ENCODE measurements around the gene RNF157. TPM values are rescaled to one million over a fixed set of nuclear protein-coding genes. Genes with fewer than 3 reads are reported as not detected.

Gene RNF157
- total RNA-seq, 1 donor from 2014 or later, result 54.0 TPM

- Mint-ChIP-seq H3K4me3 (no peak overlapping the region), H3K4me1 (peaks cover 39% of the 10 kb centered on the region), H3K27ac (ENCODE audit: unreplicated experiment) (no peak overlapping the region), H3K9me3 (no peaks in the 10 kb centered on the region), H3K27me3 (ENCODE audit: low read depth) (peaks cover 66% of the 10 kb centered on the region), H3K36me3 (ENCODE audit: low read depth) (no peaks in the 10 kb centered on the region)
- TF ChIP-seq, protein P1, sequence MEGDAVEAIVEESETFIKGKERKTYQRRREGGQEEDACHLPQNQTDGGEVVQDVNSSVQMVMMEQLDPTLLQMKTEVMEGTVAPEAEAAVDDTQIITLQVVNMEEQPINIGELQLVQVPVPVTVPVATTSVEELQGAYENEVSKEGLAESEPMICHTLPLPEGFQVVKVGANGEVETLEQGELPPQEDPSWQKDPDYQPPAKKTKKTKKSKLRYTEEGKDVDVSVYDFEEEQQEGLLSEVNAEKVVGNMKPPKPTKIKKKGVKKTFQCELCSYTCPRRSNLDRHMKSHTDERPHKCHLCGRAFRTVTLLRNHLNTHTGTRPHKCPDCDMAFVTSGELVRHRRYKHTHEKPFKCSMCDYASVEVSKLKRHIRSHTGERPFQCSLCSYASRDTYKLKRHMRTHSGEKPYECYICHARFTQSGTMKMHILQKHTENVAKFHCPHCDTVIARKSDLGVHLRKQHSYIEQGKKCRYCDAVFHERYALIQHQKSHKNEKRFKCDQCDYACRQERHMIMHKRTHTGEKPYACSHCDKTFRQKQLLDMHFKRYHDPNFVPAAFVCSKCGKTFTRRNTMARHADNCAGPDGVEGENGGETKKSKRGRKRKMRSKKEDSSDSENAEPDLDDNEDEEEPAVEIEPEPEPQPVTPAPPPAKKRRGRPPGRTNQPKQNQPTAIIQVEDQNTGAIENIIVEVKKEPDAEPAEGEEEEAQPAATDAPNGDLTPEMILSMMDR (conservative IDR thresholded peaks at IDR 0.05), result no peak
- no peak for DNase-seq (ENCODE audit: low read depth, low spot score)
These were observed 104.5 kb downstream of the RNF157 start for GRCh38 chr17:76135810-76136188.

DNA sequence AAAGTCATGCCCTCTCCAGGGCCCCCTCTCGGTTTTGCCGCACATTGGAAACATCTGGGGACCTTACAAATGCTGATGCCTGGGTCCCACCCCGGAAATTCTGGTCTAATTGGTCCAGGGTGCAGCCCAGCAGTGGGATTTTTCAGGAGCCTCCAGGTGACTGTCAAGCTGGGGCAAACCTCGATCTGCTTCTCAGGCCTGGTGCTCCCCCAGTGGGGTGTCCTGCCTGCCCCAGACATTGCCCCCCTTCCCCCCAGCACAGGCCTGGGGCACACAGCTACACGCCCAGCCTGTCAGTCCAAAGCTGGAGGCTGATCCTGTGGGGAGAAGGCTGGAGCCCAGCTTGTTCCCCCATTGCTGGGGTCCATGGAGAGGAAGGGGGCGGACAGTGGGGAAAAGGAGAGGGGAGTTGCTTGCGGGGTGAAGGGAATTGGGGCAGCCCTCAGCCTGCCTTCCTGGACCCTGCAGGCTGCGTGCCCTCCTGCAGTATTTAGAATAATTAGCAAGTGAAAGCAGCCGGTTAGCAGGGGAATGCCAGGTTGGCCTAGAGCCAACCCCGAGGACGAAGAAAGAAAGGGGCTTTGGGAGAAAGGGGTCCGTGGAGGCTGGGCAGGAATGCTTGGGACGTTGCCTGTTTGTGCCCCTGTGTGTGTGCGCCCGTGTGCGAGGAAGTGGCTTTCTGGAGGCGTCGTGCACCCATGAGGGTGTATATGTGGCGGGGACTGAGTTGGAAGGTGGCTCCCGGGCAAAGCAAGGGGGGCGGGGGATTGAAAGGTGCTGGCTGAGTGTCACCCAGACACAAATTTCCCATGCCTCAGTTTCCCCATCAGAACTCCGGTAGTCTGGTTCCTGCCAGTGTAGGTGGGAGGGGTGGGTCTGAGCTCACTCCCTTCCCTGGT lies 105.1 kb downstream of the RNF157 start:
- TF ChIP-seq, protein P1 (conservative IDR thresholded peaks at IDR 0.05), result no peak
- peaks cover 35% of the 10 kb centered on the region for H3K4me1 Mint-ChIP-seq
- no peak for DNase-seq (ENCODE audit: low read depth, low spot score)
- no peaks in the 10 kb centered on the region for H3K9me3 Mint-ChIP-seq
- H3K27me3 Mint-ChIP-seq (ENCODE audit: low read depth), result peaks cover 65% of the 10 kb centered on the region
- H3K36me3 Mint-ChIP-seq (ENCODE audit: low read depth), result no peaks in the 10 kb centered on the region
- peak overlapping the region; percentile 64 for H3K4me3 Mint-ChIP-seq
- no peak overlapping the region for H3K27ac Mint-ChIP-seq (ENCODE audit: unreplicated experiment)

- no peak overlapping the region for H3K27ac Mint-ChIP-seq (ENCODE audit: unreplicated experiment)
- no peak overlapping the region for H3K4me3 Mint-ChIP-seq
- H3K36me3 Mint-ChIP-seq (ENCODE audit: low read depth), result no peaks in the 10 kb centered on the region
- peaks cover 15% of the 10 kb centered on the region for H3K4me1 Mint-ChIP-seq
- TF ChIP-seq, protein P1 (conservative IDR thresholded peaks at IDR 0.05), result no peak
- H3K27me3 Mint-ChIP-seq (ENCODE audit: low read depth), result peaks cover 43% of the 10 kb centered on the region
- no peaks in the 10 kb centered on the region for H3K9me3 Mint-ChIP-seq
- no peak for DNase-seq (ENCODE audit: low read depth, low spot score)
These were observed 107.5 kb downstream of the RNF157 start for GRCh38 chr17:76132574-76133338.

DNA sequence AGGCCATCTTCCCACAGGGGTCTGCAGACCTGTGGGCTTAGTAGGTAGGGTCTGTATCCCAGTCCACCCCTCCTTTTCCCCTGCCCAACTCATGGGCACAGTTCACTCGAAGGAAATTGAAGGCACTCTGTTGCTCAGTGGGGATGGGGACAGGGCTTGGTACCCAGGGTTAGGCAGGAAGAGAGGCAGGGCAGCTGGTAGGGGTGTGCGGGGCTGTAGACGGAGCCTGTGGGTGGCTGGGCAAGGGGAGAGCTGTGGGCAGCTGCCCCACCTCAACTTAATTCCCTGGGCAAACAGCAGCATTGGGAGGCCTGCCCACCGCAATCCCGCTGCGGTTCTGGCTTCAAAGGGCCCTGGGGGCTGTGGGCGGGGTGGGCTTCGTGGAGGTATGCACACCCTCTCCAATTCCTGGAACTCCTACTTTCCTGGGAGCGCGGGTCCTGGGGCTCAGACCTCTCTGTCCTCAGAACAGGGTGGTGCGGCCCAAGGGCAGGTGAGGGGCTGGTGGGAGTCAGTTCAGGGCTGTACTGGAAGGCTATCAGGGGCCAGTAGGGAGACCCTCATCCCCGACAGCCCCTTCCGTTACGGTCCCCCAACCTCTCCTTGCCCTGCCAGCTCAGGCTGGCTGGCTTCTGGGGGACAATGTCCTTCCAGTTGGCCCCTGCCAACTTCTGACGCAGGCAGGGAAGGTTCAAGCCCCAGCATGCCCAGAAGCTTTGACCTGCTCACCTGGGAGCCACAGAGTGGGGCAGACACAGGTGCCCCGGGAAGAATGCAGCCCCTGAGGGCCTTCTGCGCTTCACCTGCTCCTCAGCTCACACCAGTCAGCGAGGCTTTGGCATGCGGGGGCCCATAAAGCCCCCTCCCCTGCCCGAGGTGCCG lies 108.4 kb downstream of the RNF157 start:
- Mint-ChIP-seq H3K4me3 (no peak overlapping the region), H3K4me1 (peaks cover 14% of the 10 kb centered on the region), H3K9me3 (no peaks in the 10 kb centered on the region), H3K27ac (ENCODE audit: unreplicated experiment) (no peak overlapping the region), H3K27me3 (ENCODE audit: low read depth) (peaks cover 42% of the 10 kb centered on the region), H3K36me3 (ENCODE audit: low read depth) (no peaks in the 10 kb centered on the region)
- TF ChIP-seq, protein P1 (conservative IDR thresholded peaks at IDR 0.05), result no peak
- no peak for DNase-seq (ENCODE audit: low read depth, low spot score)

- Mint-ChIP-seq H3K4me3 (no peak overlapping the region), H3K36me3 (ENCODE audit: low read depth) (no peaks in the 10 kb centered on the region), H3K27me3 (ENCODE audit: low read depth) (peaks cover 36% of the 10 kb centered on the region), H3K4me1 (peaks cover 14% of the 10 kb centered on the region), H3K27ac (ENCODE audit: unreplicated experiment) (no peak overlapping the region), H3K9me3 (no peaks in the 10 kb centered on the region)
- no peak for DNase-seq (ENCODE audit: low read depth, low spot score)
- TF ChIP-seq, protein P1 (conservative IDR thresholded peaks at IDR 0.05), result no peak
These were observed 109.1 kb downstream of the RNF157 start for GRCh38 chr17:76131051-76131691.
